Glutamatergic neuron (in vitro differentiated cells): Measurements from ENCODE around the gene GSE1. TPM values are rescaled to one million over a fixed set of nuclear protein-coding genes. Genes with fewer than 3 reads are reported as not detected.

Experiments used
- DNase-seq: peaks from one replicate; pipeline ENCODE4 v3.0.0; 2022
- H3K27ac Mint-ChIP-seq: one replicate; pipeline ENCODE4 v1.8.0; 2020; ENCODE audit warnings: mild to moderate bottlenecking, mixed read lengths, inconsistent platforms; ENCODE audit not compliant: unreplicated experiment
- H3K27me3 Mint-ChIP-seq: one replicate; pipeline ENCODE4 v1.8.0; 2020; ENCODE audit warnings: mild to moderate bottlenecking, moderate library complexity, mixed read lengths, inconsistent platforms; ENCODE audit not compliant: unreplicated experiment
- H3K36me3 Mint-ChIP-seq: one replicate; pipeline ENCODE4 v1.8.0; 2020; ENCODE audit warnings: mild to moderate bottlenecking, mixed read lengths, inconsistent platforms; ENCODE audit not compliant: unreplicated experiment
- H3K4me1 Mint-ChIP-seq: one replicate; pipeline ENCODE4 v1.8.0; 2020; ENCODE audit warnings: mild to moderate bottlenecking, low read depth, mixed read lengths, inconsistent platforms; ENCODE audit not compliant: unreplicated experiment
- H3K4me3 Mint-ChIP-seq: one replicate; pipeline ENCODE4 v1.8.0; 2020; ENCODE audit warnings: mild to moderate bottlenecking, mixed read lengths, inconsistent platforms; ENCODE audit not compliant: unreplicated experiment
- H3K9me3 Mint-ChIP-seq: one replicate; pipeline ENCODE4 v1.8.0; 2020; ENCODE audit warnings: mild to moderate bottlenecking, moderate library complexity, mixed read lengths, inconsistent platforms; ENCODE audit not compliant: unreplicated experiment
- total RNA-seq: library from RNA; stranded (reverse); fragmentation: NEBNext Ultra II Directional; extraction: Animal tissue kit (Norgen Biotek cat#: 25700); gene quantifications from one replicate; pipeline ENCODE4 v1.2.1, GENCODE V29; 2021; ENCODE audit not compliant: unreplicated experiment
- TF ChIP-seq, protein P1 (sequence below): fragments of 200-600 bp; sonication (generic); IDR thresholded peaks from one replicate; pipeline ENCODE4 v1.5.0; 2021; ENCODE audit not compliant: partially characterized antibody, unreplicated experiment

The GSE1 gene
- total RNA-seq, 1 donor from 2014 or later: 473 TPM

DNA sequence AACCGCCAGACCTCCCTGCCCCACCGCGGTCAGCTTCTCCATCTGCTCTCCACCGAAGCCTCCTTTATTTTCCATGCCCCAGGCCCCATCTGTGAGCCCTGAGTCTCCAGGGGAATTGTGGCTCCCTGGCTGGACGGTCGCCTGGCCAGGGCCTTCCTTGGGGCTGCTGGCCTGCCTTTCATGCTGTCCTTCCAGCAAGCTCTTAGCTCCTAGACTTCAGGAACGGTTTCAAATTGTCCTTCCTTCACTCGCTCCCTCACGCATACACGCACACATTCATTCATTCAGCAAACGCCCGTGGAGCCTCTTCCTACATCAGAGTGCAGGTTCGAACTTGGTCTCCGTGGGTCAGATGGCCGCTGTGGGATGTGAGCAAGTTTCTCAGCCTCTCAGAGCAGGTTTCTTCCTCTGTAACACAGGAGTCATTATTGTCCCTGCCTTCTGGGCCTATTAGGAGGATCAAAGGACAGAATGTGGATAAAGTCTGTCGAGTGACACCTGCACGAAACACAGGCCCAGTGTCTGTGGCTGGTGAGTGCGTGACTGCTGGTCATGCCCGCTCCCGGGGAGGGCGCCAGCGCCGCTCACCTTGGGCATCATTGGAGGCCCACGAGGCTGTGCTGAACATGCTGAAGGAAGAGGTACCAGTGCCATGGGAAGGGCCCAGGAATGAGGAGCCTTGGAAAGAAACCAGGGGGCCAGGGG lies 18.7 kb upstream of the GSE1 start:
- Mint-ChIP-seq H3K4me3 (peak overlapping the region; percentile 84), H3K9me3 (peaks cover 40% of the 10 kb centered on the region), H3K27me3 (peaks cover 31% of the 10 kb centered on the region), H3K4me1 (peaks cover 53% of the 10 kb centered on the region), H3K36me3 (no peaks in the 10 kb centered on the region), H3K27ac (peak overlapping the region; percentile 97)
- DNase-seq: peak; percentile 83
- TF ChIP-seq, protein P1, sequence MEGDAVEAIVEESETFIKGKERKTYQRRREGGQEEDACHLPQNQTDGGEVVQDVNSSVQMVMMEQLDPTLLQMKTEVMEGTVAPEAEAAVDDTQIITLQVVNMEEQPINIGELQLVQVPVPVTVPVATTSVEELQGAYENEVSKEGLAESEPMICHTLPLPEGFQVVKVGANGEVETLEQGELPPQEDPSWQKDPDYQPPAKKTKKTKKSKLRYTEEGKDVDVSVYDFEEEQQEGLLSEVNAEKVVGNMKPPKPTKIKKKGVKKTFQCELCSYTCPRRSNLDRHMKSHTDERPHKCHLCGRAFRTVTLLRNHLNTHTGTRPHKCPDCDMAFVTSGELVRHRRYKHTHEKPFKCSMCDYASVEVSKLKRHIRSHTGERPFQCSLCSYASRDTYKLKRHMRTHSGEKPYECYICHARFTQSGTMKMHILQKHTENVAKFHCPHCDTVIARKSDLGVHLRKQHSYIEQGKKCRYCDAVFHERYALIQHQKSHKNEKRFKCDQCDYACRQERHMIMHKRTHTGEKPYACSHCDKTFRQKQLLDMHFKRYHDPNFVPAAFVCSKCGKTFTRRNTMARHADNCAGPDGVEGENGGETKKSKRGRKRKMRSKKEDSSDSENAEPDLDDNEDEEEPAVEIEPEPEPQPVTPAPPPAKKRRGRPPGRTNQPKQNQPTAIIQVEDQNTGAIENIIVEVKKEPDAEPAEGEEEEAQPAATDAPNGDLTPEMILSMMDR: no peak

DNA sequence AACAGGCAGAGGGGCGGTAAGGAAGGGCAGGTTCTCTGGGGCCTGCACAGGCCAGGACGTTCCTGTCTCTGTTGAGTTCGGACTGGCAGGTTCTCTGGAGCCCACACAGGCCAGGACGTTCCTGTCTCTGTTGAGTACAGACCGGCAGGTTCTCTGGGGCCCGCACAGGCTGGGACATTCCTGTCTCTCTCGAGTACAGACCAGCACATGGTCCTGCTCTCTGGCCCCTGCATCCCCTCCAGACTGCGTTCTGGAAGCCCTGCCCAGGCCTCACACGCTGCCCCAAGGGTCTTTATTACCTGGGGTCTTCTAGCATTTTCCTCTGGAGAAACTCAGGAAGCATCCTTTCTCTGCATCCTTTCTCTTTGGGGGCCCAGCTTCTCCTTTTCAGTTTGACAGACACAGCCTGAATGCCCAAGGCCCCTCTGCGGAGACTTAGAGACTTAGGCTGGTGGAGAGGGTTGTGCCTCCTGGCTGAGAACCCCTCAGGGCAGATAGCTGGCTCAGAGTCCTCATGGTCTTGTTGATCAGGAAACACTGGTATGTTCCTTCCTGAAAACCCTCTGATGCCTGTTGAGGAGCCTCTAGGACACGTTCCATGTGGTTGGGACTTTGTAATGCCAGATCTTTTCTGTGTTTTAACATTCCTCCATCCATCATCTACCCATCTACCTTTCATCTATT lies 18.0 kb upstream of the GSE1 start:
- peaks cover 56% of the 10 kb centered on the region for H3K4me1 Mint-ChIP-seq
- peak overlapping the region; percentile 84 for H3K4me3 Mint-ChIP-seq
- peaks cover 42% of the 10 kb centered on the region for H3K9me3 Mint-ChIP-seq
- H3K27ac Mint-ChIP-seq: peak overlapping the region; percentile 97
- DNase-seq: no peak
- peaks cover 31% of the 10 kb centered on the region for H3K27me3 Mint-ChIP-seq
- TF ChIP-seq, protein P1: no peak
- no peaks in the 10 kb centered on the region for H3K36me3 Mint-ChIP-seq

DNA sequence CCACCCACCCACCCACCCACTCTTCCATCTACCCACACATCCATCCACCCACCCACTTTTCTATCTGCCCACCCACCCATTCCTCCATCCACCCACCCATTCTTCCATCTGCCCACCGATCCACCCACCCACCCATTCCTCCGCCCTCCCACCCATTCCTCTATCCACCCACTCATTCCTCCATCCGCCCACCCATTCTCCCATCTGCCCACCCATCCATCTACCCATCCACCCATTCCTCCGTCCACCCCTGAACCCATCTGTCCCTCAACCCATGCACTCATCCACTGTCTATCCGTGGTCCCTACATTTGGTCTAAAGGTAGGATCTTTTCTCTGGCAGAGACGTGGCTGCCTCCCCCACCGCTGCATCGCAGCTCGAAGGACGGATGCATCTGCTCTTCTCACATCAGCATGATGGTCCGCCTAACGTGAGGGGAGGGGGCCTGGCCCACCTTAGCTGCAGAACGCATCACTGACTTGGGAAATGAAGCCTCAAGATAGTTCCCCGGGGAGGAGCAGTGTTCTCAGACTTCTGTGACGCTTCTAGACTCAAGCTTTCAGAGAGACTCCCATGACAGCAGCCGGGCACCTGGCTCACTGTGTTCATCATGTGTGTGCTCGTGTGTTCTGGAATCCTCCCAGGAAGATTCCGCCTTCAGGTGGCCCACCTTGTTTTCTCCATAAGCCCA lies 17.2 kb upstream of the GSE1 start:
- H3K36me3 Mint-ChIP-seq: no peaks in the 10 kb centered on the region
- TF ChIP-seq, protein P1: no peak
- peaks cover 40% of the 10 kb centered on the region for H3K27me3 Mint-ChIP-seq
- DNase-seq: no peak
- H3K9me3 Mint-ChIP-seq: peaks cover 42% of the 10 kb centered on the region
- peak overlapping the region; percentile 36 for H3K4me3 Mint-ChIP-seq
- peaks cover 62% of the 10 kb centered on the region for H3K4me1 Mint-ChIP-seq
- peak overlapping the region; percentile 11 for H3K27ac Mint-ChIP-seq

DNA sequence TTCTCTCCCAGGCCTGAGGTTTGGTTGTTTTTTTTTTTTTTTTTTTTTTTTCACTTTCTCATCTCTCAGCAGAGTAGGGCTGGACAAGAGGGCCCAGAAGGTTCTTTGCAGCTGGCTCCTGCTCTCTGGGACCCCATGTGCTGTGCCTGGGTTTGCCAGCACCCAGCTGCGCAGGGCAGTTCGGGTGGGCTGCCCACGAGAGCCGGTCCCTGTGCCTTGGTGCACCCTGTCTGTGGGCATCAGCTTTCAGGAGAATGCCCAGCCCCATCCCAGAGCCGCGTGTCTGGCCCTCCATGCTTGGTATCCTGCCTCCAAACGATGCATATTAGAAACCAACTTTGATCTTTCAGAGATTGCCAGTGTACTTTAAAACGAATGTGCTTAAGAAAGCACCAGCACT lies 15.0 kb upstream of the GSE1 start:
- no peak for DNase-seq
- Mint-ChIP-seq H3K4me3 (no peak overlapping the region), H3K36me3 (no peaks in the 10 kb centered on the region), H3K27me3 (peaks cover 41% of the 10 kb centered on the region), H3K9me3 (peaks cover 46% of the 10 kb centered on the region), H3K4me1 (peaks cover 68% of the 10 kb centered on the region), H3K27ac (no peak overlapping the region)
- TF ChIP-seq, protein P1: no peak
